ENCODE data around the gene PTMA. TPM values are rescaled to one million over a fixed set of nuclear protein-coding genes. Genes with fewer than 3 reads are reported as not detected.

Gene PTMA
- total RNA-seq, 5 donors from 2014 or later (not counting 1 experiment from before 2014, with no cell fraction given): 1,067 to 1,378 (median 1,149) TPM

DNA sequence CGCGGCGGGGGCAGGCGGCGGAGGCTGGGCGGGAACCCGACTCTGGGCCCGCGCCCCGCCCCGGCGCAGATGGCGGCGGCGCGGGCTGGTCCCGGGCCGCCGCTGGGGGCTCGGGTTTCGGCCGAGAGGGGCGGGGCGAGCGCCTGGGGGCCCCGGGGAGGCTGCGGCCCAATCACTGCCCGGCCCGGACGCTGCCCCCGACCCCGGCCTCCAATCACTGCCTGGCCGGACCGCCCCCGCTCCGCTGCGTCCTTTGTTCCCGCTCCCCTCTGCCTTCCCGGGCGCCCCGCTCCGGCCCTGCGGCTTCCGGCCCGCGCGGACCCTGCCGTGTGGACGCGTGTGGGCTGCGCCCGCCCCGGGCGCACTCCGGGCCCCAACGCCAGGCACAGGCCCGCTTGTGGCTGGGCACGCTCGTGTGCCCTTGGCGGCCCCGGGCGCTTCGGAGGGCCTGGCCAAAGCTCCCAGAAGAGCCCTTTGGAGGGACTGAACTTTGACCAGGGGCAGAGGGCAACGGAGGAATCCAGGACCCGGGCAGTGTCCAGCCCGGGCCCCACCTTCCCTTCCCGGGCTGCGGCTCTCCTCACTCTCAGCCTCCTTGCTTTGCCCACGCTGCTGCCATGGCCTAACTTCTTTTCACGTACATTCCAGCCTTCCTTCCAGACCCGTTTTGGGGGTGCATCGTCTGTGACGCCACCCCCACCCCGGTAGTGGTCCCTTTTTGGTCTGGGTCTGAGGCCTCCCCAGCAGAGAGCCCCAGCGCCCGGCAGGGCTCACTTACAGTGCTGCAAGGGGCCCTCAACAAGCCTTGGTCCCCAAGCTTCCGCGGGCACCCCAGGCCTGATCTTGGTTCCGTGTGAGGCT lies 27.1 kb upstream of the PTMA start:
- H3K36me3 ChIP-seq (ENCODE audit: control insufficient read depth in 2 of 2, extremely low read depth in 1 of 2, insufficient read depth in 1 of 2, low read length in 1 of 2): no peaks in the 10 kb centered on the region
- H3K36me3 Mint-ChIP-seq: no peaks in the 10 kb centered on the region
- H3K27me3 ChIP-seq (replicated peaks in 1 of 2; ENCODE audit: control insufficient read depth in 2 of 2, extremely low read depth in 1 of 2, insufficient read depth in 2 of 2, low read length in 1 of 2): peaks cover 0 to 45% of the 10 kb centered on the region in 2 experiments
- H3K9me3 ChIP-seq: no peaks in the 10 kb centered on the region
- ChIA-PET POLR2A (interaction anchor here in 1 of 2 donors (0.6 kb wide), 1 partner anchor 69 kb away, joined by 7 read pairs; no protein-coding TSS in a partner anchor), CTCF (interaction anchor here (1.1 to 1.3 kb wide), 3 partner anchors 33 to 34 kb away, joined by 3 read pairs; no protein-coding TSS in a partner anchor)
- H3K4me1 ChIP-seq (ENCODE audit: control insufficient read depth in 1 of 2, extremely low read depth in 1 of 2, insufficient read depth in 2 of 2, low read length in 2 of 2): peaks cover 2 to 4% of the 10 kb centered on the region in 2 experiments
- WGBS (ENCODE audit: insufficient coverage): 22% methylated on average over 76 of the region's 79 CpGs
- H3K27ac ChIP-seq (ENCODE audit: low read length): no peak overlapping the region
- peaks cover 14 to 26% of the 10 kb centered on the region in 2 donors for H3K27me3 Mint-ChIP-seq
- H3K4me3 Mint-ChIP-seq: peak overlapping the region; percentile 57 to 77 (median 58)
- peak overlapping the region in 1 of 2 donors; percentile 11 for H3K27ac Mint-ChIP-seq
- H3K9me3 Mint-ChIP-seq: no peaks in the 10 kb centered on the region
- peak in 1 of 4 experiments; percentile 21 for ATAC-seq (replicated peaks in 1 of 4)
- H3K4me1 Mint-ChIP-seq: peaks cover 8 to 15% (median 11%) of the 10 kb centered on the region in 3 donors
- DNase-seq: no peak
- H3K4me3 ChIP-seq (ENCODE audit: control insufficient read depth in 1 of 2, extremely low read depth in 1 of 2, low read length in 1 of 2): no peak overlapping the region

- Histone ChIP-seq H3K27ac (ENCODE audit: low read length) (no peak overlapping the region), H3K27me3 (replicated peaks in 1 of 2; ENCODE audit: control insufficient read depth in 2 of 2, extremely low read depth in 1 of 2, insufficient read depth in 2 of 2, low read length in 1 of 2) (peaks cover 0 to 43% of the 10 kb centered on the region in 2 experiments), H3K4me3 (ENCODE audit: control insufficient read depth in 1 of 2, extremely low read depth in 1 of 2, low read length in 1 of 2) (no peak overlapping the region), H3K36me3 (ENCODE audit: control insufficient read depth in 2 of 2, extremely low read depth in 1 of 2, insufficient read depth in 1 of 2, low read length in 1 of 2) (no peaks in the 10 kb centered on the region), H3K4me1 (ENCODE audit: control insufficient read depth in 1 of 2, extremely low read depth in 1 of 2, insufficient read depth in 2 of 2, low read length in 2 of 2) (peaks cover 2 to 11% of the 10 kb centered on the region in 2 experiments), H3K9me3 (no peaks in the 10 kb centered on the region)
- WGBS (ENCODE audit: insufficient coverage): 91% methylated on average over 9 of the region's 11 CpGs
- POLR2A ChIA-PET: no interaction called here
- Mint-ChIP-seq H3K36me3 (no peaks in the 10 kb centered on the region), H3K27me3 (peaks cover 14 to 25% of the 10 kb centered on the region in 2 donors), H3K9me3 (no peaks in the 10 kb centered on the region), H3K27ac (no peak overlapping the region), H3K4me3 (peak overlapping the region in 1 of 3 donors; percentile 59), H3K4me1 (peaks cover 9 to 16% (median 16%) of the 10 kb centered on the region in 3 donors)
- CTCF ChIA-PET: interaction anchor here (0.8 to 1.3 kb wide), 3 partner anchors 31 to 32 kb away, joined by 3 read pairs; no protein-coding TSS in a partner anchor
- ATAC-seq (replicated peaks in 1 of 4) (no peak), DNase-seq (no peak)
Observed at GRCh38 chr2:231682603-231683291, 25.6 kb upstream of the PTMA start.

GRCh38 chr2:231683292-231684235 lies 24.8 kb upstream of the PTMA start:
- Histone ChIP-seq H3K4me1 (ENCODE audit: control insufficient read depth in 1 of 2, extremely low read depth in 1 of 2, insufficient read depth in 2 of 2, low read length in 2 of 2) (peaks cover 2 to 11% of the 10 kb centered on the region in 2 experiments), H3K4me3 (ENCODE audit: control insufficient read depth in 1 of 2, extremely low read depth in 1 of 2, low read length in 1 of 2) (no peak overlapping the region), H3K27ac (ENCODE audit: low read length) (no peak overlapping the region), H3K36me3 (ENCODE audit: control insufficient read depth in 2 of 2, extremely low read depth in 1 of 2, insufficient read depth in 1 of 2, low read length in 1 of 2) (no peaks in the 10 kb centered on the region), H3K27me3 (replicated peaks in 1 of 2; ENCODE audit: control insufficient read depth in 2 of 2, extremely low read depth in 1 of 2, insufficient read depth in 2 of 2, low read length in 1 of 2) (peaks cover 0 to 43% of the 10 kb centered on the region in 2 experiments), H3K9me3 (no peaks in the 10 kb centered on the region)
- H3K27me3 Mint-ChIP-seq: peaks cover 14 to 24% of the 10 kb centered on the region in 2 donors
- H3K4me3 Mint-ChIP-seq: no peak overlapping the region
- DNase-seq (no peak), ATAC-seq (replicated peaks in 1 of 4) (no peak)
- POLR2A ChIA-PET: interaction anchor here (0.6 to 1.0 kb wide), 4 partner anchors 13 to 315 kb away, joined by 3 to 7 read pairs (median 4); no protein-coding TSS in a partner anchor
- H3K36me3 Mint-ChIP-seq: no peaks in the 10 kb centered on the region
- WGBS (ENCODE audit: insufficient coverage): 86% methylated on average over 4 of the region's 8 CpGs
- no peak overlapping the region for H3K27ac Mint-ChIP-seq
- H3K4me1 Mint-ChIP-seq: peaks cover 9 to 18% (median 14%) of the 10 kb centered on the region in 3 donors
- H3K9me3 Mint-ChIP-seq: no peaks in the 10 kb centered on the region
- CTCF ChIA-PET: interaction anchor here (0.6 to 0.8 kb wide), 6 partner anchors 11 to 70 kb away, joined by 3 to 9 read pairs (median 3); no protein-coding TSS in a partner anchor

DNA sequence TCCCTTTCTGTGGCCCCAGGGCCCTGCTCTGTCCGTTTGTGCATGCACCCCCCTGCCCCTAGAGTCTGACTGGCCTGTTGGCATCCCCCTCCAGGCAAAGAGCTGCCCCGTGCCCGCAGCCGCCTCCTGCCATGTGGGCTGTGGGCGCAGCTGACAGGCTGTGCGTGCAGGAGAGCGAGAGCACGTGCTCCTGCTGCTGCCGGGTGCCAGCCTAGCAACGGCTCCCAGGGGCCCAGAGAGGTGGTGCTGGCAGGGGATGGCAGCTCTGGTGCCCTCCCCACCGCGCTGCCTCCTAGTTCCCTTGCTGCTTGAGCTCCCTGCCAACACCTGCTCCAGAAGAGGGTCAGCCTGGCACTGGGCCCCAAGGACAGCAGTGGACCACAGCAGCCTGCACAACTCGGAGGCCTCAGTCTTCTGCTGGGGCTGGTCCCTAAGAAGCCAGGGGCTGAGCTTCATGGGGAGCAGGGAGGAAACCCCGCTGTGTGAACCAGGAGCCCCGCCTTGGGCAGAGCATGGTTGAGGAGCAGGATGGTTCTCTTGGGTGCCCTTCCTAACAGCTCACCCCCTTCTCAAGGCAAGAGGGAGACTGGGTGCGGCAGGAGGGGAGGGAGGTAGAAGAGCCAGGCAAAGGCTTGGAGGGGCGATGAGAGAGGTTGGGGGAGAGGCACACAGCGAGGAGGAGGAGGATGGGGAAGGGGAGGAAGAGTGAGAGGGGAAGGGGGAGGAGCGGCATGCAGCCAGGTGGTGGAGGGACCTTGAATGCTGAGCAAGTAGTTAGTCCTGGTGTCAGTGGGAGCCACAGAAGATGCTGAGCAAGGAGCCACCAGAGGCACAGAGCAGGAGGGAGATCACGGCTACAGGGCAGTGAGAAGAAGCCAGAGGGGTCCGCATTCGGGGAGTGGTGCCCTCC lies 23.8 kb upstream of the PTMA start:
- ATAC-seq (replicated peaks in 1 of 4) (no peak), DNase-seq (no peak)
- Mint-ChIP-seq H3K27me3 (peaks cover 14 to 24% of the 10 kb centered on the region in 2 donors), H3K4me1 (peaks cover 6 to 18% (median 14%) of the 10 kb centered on the region in 3 donors), H3K27ac (no peak overlapping the region), H3K36me3 (no peaks in the 10 kb centered on the region), H3K4me3 (no peak overlapping the region), H3K9me3 (no peaks in the 10 kb centered on the region)
- Histone ChIP-seq H3K27me3 (replicated peaks in 1 of 2; ENCODE audit: control insufficient read depth in 2 of 2, extremely low read depth in 1 of 2, insufficient read depth in 2 of 2, low read length in 1 of 2) (peaks cover 0 to 44% of the 10 kb centered on the region in 2 experiments), H3K4me3 (ENCODE audit: control insufficient read depth in 1 of 2, extremely low read depth in 1 of 2, low read length in 1 of 2) (no peak overlapping the region), H3K9me3 (no peaks in the 10 kb centered on the region), H3K4me1 (ENCODE audit: control insufficient read depth in 1 of 2, extremely low read depth in 1 of 2, insufficient read depth in 2 of 2, low read length in 2 of 2) (peaks cover 2 to 11% of the 10 kb centered on the region in 2 experiments), H3K27ac (ENCODE audit: low read length) (no peak overlapping the region), H3K36me3 (ENCODE audit: control insufficient read depth in 2 of 2, extremely low read depth in 1 of 2, insufficient read depth in 1 of 2, low read length in 1 of 2) (no peaks in the 10 kb centered on the region)
- CTCF ChIA-PET: interaction anchor here (0.6 to 1.0 kb wide), 5 partner anchors 11 to 154 kb away, joined by 3 to 9 read pairs (median 3); partner anchors contain the start of gene NMUR1 (in 1 of the 2)
- POLR2A ChIA-PET: interaction anchor here in 1 of 2 donors (0.6 to 1.0 kb wide), 2 partner anchors 22 to 34 kb away, joined by 3 read pairs; no protein-coding TSS in a partner anchor
- WGBS (ENCODE audit: insufficient coverage): 65% methylated on average over 13 of the region's 22 CpGs

Data from T-cell (primary cell).